PFSK-1 (cell line): ENCODE results near the gene TAF4B.

Experiments
- FOXP2 ChIP-seq: optimal IDR thresholded peaks from 2 replicates; pipeline ENCODE3; 2011; ENCODE audit warnings: borderline replicate concordance, control low read depth, inconsistent platforms; ENCODE audit not compliant: insufficient read depth; ENCODE audit errors: extremely low read length, extremely low read depth
- POLR2AphosphoS5 ChIP-seq: IDR thresholded peaks from 2 replicates; pipeline ENCODE4 v1.6.1; 2012; ENCODE audit warnings: low read depth, mild to moderate bottlenecking, control low read depth, low read length, moderate library complexity
- SIN3A ChIP-seq: IDR thresholded peaks from 2 replicates; pipeline ENCODE4 v1.6.1; 2012; ENCODE audit warnings: mild to moderate bottlenecking, low read length, moderate library complexity, borderline replicate concordance; ENCODE audit not compliant: insufficient read depth
- TAF1 ChIP-seq: IDR thresholded peaks from 2 replicates; pipeline ENCODE4 v1.6.1; 2012; ENCODE audit warnings: low read length, control low read depth, borderline replicate concordance; ENCODE audit not compliant: insufficient read depth
- TF ChIP-seq, protein P1 (sequence below), 2 experiments: IDR thresholded peaks; 2 replicates each; pipeline versions ENCODE4 v1.6.1 to v1.8.0; 2011 to 2012; ENCODE audit warnings: low read depth in 2 of 2, low read length in 2 of 2, control low read depth in 1 of 2, inconsistent platforms in 1 of 2, mild to moderate bottlenecking in 1 of 2, moderate library complexity in 1 of 2; ENCODE audit not compliant: insufficient read depth in 1 of 2

Gene TAF4B

DNA sequence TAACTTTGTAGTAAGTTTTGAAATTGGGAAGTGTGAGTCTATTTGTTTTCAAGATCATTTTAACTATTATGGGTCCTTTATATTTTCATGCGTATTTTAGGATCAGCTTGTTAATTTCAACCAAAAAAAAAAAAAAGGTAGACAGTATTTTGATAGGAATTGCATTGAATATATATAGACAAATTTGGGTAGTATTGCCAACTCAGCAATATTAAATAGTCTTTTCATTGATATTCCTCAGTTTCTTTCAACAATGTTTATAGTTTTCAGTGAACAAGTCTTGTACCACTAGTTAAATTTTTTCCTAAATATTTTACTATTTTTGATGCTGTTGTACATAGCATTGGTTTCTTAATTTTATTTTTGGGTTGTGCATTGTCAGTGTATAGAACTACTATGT lies 149.9 kb downstream of the TAF4B start:
- no peak for TF ChIP-seq POLR2AphosphoS5
- TF ChIP-seq FOXP2 = no peak

DNA sequence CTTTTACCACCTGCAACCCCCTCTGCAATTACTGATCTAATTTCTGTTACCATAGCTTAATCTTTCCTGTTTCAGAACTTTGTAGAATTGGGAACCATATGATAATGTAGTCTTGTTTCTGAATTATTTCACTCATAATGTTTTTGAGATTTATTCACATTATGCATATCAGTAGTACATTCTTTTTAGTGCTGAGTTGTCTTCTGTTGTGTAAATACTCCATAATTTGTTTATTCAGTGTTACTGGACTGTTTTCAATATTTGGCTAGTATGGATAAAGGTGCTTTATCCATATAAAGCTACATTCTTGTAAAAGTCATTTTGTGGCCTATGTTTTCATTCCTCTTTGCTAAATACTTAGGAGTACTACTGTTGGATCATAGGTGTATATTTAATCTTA lies 152.5 kb downstream of the TAF4B start:
- no peak for TF ChIP-seq TAF1
- TF ChIP-seq POLR2AphosphoS5 = no peak
- no peak for TF ChIP-seq FOXP2
- TF ChIP-seq SIN3A = no peak

DNA sequence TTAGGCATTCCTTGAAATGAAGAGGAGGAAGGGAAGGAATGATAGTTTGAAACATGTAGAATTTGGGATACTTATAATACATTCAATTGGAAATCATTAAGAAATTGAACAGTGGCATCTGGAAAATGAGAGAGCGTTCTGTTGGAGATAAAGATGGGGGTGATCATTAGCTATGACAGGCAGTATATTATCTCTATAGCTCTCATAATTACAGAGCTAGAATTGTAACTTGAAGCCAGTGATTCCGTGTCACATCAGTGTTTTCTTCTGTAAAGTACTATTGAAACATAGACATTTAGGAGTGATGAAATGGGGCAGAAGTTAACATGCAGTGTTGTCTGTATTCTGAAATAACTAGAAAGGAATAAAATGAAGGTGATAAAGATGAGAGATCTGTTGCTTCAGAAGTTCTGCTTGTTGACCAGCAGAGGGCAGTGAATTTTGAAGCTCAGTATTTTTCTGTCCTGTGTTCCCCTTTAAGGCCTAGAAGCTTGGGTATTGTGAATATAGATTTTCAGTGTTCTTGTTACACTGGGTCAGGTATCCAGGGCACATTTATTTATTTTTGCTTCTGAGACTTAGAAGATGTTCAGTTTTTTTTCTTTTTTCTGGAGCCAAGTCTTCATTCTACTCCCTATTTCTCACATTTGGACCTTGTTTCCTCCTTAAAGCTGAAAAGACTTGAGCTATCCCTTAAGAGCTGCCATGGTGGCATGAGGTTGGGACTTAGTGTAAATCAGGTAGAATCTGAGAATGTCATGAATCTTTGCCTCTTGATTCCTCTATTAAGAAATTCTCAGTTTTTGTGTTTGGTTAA lies 157.4 kb downstream of the TAF4B start:
- TF ChIP-seq TAF1 = no peak
- TF ChIP-seq FOXP2 = no peak
- no peak for TF ChIP-seq SIN3A
- TF ChIP-seq, protein P1, sequence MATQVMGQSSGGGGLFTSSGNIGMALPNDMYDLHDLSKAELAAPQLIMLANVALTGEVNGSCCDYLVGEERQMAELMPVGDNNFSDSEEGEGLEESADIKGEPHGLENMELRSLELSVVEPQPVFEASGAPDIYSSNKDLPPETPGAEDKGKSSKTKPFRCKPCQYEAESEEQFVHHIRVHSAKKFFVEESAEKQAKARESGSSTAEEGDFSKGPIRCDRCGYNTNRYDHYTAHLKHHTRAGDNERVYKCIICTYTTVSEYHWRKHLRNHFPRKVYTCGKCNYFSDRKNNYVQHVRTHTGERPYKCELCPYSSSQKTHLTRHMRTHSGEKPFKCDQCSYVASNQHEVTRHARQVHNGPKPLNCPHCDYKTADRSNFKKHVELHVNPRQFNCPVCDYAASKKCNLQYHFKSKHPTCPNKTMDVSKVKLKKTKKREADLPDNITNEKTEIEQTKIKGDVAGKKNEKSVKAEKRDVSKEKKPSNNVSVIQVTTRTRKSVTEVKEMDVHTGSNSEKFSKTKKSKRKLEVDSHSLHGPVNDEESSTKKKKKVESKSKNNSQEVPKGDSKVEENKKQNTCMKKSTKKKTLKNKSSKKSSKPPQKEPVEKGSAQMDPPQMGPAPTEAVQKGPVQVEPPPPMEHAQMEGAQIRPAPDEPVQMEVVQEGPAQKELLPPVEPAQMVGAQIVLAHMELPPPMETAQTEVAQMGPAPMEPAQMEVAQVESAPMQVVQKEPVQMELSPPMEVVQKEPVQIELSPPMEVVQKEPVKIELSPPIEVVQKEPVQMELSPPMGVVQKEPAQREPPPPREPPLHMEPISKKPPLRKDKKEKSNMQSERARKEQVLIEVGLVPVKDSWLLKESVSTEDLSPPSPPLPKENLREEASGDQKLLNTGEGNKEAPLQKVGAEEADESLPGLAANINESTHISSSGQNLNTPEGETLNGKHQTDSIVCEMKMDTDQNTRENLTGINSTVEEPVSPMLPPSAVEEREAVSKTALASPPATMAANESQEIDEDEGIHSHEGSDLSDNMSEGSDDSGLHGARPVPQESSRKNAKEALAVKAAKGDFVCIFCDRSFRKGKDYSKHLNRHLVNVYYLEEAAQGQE (IDR thresholded peaks at IDR 0.05; ENCODE audit: insufficient read depth in 1 of 2, low read depth in 2 of 2, low read length in 2 of 2) = no peak
- no peak for TF ChIP-seq POLR2AphosphoS5

DNA sequence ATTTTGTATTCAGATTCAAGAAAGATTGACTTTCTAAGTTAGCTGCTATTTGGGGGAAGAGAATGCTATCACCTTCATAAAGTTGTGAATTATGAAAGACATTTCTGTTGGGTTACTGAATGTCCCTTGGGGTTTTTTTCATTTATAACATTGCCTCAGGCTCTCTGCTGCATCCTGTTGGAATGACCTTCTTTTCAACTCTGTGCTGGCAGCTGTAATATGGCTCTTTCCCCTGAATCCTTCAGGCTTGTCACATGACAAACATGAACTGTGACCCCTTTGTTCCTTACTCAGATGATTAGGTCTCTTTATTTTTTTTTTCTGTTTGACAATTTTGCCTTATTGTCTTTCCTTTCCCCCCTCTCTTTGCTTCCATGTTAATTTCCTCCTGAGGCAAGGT lies 159.8 kb downstream of the TAF4B start:
- TF ChIP-seq, protein P1 (IDR thresholded peaks at IDR 0.05; ENCODE audit: insufficient read depth in 1 of 2, low read depth in 2 of 2, low read length in 2 of 2) = no peak
- TF ChIP-seq TAF1 = no peak
- TF ChIP-seq FOXP2 = no peak
- TF ChIP-seq POLR2AphosphoS5 = no peak
- TF ChIP-seq SIN3A = no peak

DNA sequence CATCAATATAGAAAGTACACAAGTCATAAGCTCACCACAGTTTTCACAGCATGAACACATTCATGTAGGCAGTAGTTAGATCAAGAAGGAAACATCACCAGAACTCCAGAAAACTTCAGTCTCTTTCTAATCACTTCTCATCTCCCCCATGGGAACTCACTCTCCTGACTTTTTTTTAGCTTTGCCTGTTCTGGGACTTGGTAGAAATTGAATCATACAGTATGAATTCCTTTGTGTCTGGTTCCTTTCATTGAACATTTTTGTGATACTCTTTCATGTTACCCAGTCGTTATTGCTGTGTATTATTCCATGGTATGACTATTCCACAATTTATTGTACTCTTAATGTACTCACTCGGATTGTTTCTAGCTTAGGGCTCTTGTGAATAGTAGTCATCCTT lies 160.2 kb downstream of the TAF4B start:
- no peak for TF ChIP-seq POLR2AphosphoS5
- TF ChIP-seq FOXP2 = no peak
- TF ChIP-seq, protein P1 (IDR thresholded peaks at IDR 0.05; ENCODE audit: insufficient read depth in 1 of 2, low read depth in 2 of 2, low read length in 2 of 2) = no peak
- TF ChIP-seq TAF1 = no peak
- TF ChIP-seq SIN3A = no peak

DNA sequence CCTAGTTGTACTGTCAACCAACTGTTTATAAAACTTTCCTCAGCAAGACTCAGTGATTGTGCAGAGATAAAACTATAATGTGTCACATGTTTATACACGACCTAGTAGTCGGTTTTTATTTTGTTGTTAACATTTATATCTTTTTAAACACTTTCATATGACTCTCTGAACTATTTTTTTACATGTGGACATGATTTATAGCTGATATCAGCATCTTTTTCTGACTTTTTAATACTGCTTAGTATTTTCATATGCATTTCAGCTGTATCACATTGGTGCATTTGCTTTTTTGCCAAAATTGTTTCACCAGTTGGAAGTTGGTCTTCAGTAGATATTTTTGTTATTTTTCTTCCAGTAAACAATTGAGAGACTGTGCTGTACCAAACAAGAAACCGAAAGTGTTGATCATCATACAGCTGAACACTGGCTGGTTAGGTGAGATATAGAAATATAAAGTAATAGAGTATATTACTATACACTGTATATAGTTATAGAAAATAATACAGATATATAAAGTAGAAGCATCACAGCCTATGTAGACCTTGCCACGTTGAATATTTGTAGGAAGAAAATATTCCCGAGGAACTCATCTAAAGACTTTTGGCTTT lies 167.9 kb downstream of the TAF4B start:
- TF ChIP-seq, protein P1 (IDR thresholded peaks at IDR 0.05; ENCODE audit: insufficient read depth in 1 of 2, low read depth in 2 of 2, low read length in 2 of 2) = no peak
